ENCODE data around the gene RPE.
A peak's percentile ranks its signal among the peaks of the same experiment; 100 is the strongest.

The RPE gene

DNA sequence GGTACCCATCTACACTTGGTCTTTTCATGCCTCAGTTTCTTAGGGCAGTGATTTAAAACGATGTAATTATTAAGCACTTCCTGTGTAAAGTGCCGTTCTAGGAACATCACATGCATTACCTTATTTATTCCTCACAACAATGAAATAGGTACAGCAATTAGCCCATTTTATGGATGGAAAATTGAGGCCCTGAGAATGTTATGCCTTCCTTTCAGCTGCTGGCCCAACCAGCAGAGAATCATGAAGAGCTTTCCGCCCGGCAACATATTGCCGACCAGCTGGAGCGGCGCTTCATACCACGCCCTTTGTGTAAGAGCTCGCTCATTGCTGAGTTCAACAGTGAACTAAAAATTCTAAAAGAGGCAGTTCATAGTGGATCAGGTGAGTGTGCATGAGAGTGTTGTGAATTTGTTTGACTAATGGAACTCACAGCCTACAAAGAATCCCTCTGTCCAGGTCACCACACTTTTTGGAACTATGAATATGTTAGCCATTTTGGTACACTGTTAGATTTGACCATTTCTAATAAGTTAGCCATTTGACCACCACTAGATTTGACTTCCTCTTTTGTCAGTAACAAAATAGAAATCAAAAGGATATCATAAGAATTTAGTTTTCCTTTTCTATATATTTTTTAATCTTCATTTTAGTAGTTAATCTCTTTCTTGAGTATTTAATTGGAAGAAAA lies 25.6 kb upstream of the RPE start:
- no peaks in the 10 kb centered on the region for H3K36me3 ChIP-seq (ENCODE audit: control insufficient read depth, insufficient read depth, low read length)

DNA sequence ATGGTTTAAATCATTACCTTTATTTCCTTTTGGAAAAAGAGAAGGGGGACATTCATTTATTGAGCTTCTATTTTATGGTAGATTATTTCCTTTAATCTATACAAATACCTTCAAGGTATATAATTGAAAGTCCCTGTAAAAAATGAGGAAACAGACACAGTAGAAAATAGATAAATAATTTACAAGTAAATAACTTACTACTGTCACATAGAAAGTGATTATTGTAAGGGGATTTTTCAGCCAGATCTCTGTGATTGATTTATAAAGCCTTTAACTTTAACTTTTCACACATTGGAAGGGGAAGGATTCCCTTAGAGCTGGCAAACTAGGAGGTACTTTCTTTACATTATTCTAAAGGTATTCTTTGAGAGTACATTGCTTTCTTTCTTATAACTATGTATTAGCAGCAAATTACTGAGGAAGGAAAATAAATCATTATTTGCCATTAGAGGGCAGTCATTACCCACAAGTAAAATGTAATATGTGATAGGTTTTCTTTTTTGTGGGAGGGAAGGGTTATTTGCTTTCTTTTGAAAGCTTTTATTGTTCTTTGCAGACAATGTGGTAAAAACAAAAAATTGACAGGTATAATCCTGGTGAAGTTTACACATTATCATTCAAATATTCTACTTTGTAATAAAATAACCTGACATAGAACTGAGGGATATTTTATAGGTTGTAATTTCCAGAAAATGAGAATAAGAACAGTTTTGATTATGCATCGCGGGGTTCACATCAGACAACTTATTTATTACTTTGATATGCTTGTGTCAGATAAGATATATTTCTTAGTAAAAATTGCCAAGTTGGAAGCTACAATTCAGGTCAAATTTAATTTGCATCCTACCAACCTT lies 24.8 kb upstream of the RPE start:
- peak; percentile 25 for TF ChIP-seq CTCF (IDR thresholded peaks at IDR 0.05; ENCODE audit: insufficient read depth, low read length, poor library complexity, severe bottlenecking)
- Histone ChIP-seq H3K4me3 (replicated peaks; ENCODE audit: low read depth, low read length) (no peak overlapping the region), H3K27me3 (replicated peaks; ENCODE audit: control insufficient read depth, insufficient read depth, low read length) (0 out of 2 replicates have a peak, but pooled peaks cover 2% of the 10 kb centered on the region), H3K36me3 (ENCODE audit: control insufficient read depth, insufficient read depth, low read length) (no peaks in the 10 kb centered on the region)
- no peak for DNase-seq (ENCODE audit: extremely low read depth, insufficient read length)

More for the DNA sequence above, 25.6 kb upstream of the RPE start:
- TF ChIP-seq CTCF (IDR thresholded peaks at IDR 0.05; ENCODE audit: insufficient read depth, low read length, poor library complexity, severe bottlenecking), result no peak
- Histone ChIP-seq H3K27me3 (replicated peaks; ENCODE audit: control insufficient read depth, insufficient read depth, low read length) (0 out of 2 replicates have a peak, but pooled peaks cover 2% of the 10 kb centered on the region), H3K4me3 (replicated peaks; ENCODE audit: low read depth, low read length) (no peak overlapping the region)
- DNase-seq (ENCODE audit: extremely low read depth, insufficient read length), result no peak

- Histone ChIP-seq H3K27me3 (replicated peaks; ENCODE audit: control insufficient read depth, insufficient read depth, low read length) (no peaks in the 10 kb centered on the region), H3K4me3 (replicated peaks; ENCODE audit: low read depth, low read length) (no peak overlapping the region), H3K36me3 (ENCODE audit: control insufficient read depth, insufficient read depth, low read length) (no peaks in the 10 kb centered on the region)
- DNase-seq (ENCODE audit: extremely low read depth, insufficient read length), result no peak
- TF ChIP-seq CTCF (IDR thresholded peaks at IDR 0.05; ENCODE audit: insufficient read depth, low read length, poor library complexity, severe bottlenecking), result no peak
These were observed 18.1 kb upstream of the RPE start for GRCh38 chr2:209984291-209984690.

DNA sequence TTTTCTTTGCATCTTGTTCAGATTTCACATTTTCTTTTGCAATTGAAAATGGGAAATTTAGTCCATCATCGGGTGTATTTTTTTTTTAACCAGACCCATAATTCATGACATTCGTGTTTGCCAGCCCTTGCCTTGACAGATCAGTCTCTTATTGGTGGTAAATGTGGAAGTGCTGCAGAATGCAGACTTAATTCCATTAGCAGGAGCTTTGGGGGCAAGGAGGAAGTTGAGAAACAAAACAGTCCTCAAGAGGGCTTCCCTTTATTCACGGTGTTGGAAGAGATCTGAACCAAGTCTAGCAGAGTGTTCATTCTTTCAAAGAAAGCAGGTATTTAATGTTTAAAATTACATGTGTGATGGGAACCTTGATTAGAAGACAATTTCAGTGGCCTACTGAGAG lies 16.6 kb upstream of the RPE start:
- Histone ChIP-seq H3K4me3 (replicated peaks; ENCODE audit: low read depth, low read length) (no peak overlapping the region), H3K36me3 (ENCODE audit: control insufficient read depth, insufficient read depth, low read length) (no peaks in the 10 kb centered on the region), H3K27me3 (replicated peaks; ENCODE audit: control insufficient read depth, insufficient read depth, low read length) (no peaks in the 10 kb centered on the region)
- no peak for TF ChIP-seq CTCF (IDR thresholded peaks at IDR 0.05; ENCODE audit: insufficient read depth, low read length, poor library complexity, severe bottlenecking)
- DNase-seq (ENCODE audit: extremely low read depth, insufficient read length), result no peak

DNA sequence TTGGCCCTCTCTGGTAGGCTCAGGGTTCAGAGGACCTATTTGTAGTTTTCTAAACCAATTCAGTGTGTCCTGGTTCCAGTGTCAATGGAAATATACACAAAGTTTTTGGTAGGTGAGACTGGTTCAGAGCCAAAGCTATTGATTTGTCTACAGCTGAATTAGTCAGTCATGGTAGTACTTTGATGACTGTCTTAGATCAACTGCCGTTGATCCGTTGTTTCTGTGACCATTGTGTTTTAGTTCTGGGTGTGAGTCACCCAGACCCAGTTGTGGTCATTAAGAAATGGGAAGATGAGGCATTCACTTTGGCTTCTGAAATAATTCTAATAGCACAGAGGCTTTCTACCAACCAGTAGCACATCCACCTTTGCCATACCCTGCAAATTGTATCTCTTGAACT lies 16.0 kb upstream of the RPE start:
- H3K27me3 ChIP-seq (replicated peaks; ENCODE audit: control insufficient read depth, insufficient read depth, low read length), result no peaks in the 10 kb centered on the region
- no peak for TF ChIP-seq CTCF (IDR thresholded peaks at IDR 0.05; ENCODE audit: insufficient read depth, low read length, poor library complexity, severe bottlenecking)
- H3K36me3 ChIP-seq (ENCODE audit: control insufficient read depth, insufficient read depth, low read length), result no peaks in the 10 kb centered on the region
- H3K4me3 ChIP-seq (replicated peaks; ENCODE audit: low read depth, low read length), result no peak overlapping the region
- DNase-seq (ENCODE audit: extremely low read depth, insufficient read length), result no peak
